ENCODE results near the gene ARL6IP5. TPM values are rescaled to one million over a fixed set of nuclear protein-coding genes. Genes with fewer than 3 reads are reported as not detected.
A peak's percentile ranks its signal among the peaks of the same experiment; 100 is the strongest.

The ARL6IP5 gene
- total and polyA plus RNA-seq, 2 of the 13 experiments (the other 11 are each of a cell fraction or from before 2014, with no cell fraction given), result 23.7 to 29.6 TPM

- TF ChIP-seq IKZF4 (CRISPR knock-in tag; IDR thresholded peaks at IDR 0.05; ENCODE audit: borderline replicate concordance, low read depth, not compliant biosample characterization) (peak; percentile 36), ZNF687 (CRISPR knock-in tag; IDR thresholded peaks at IDR 0.05) (peak; percentile 71), SIX4 (CRISPR knock-in tag; IDR thresholded peaks at IDR 0.05) (no peak), MXI1 (IDR thresholded peaks at IDR 0.05; ENCODE audit: borderline replicate concordance, low read depth, low read length) (peak; percentile 43; the same call in 1 of the 3 replicates), ZFP91 (CRISPR knock-in tag; IDR thresholded peaks at IDR 0.05; ENCODE audit: borderline replicate concordance) (peak; percentile 61; the same call in 1 of the 2 replicates), KLF11 (CRISPR knock-in tag; IDR thresholded peaks at IDR 0.05) (no peak), MYPOP (CRISPR knock-in tag; IDR thresholded peaks at IDR 0.05) (peak; percentile 76), MEIS2 (CRISPR knock-in tag; IDR thresholded peaks at IDR 0.05) (peak; percentile 90), ZMYM2 (CRISPR knock-in tag; IDR thresholded peaks at IDR 0.05) (0 out of 2 replicates have a peak, but pooled peaks have one; percentile 37), KAT7 (CRISPR knock-in tag; IDR thresholded peaks at IDR 0.05; ENCODE audit: borderline replicate concordance) (peak; percentile 52; the same call in 1 of the 2 replicates), TERF1 (CRISPR knock-in tag; IDR thresholded peaks at IDR 0.05) (no peak)
- TF ChIP-seq, protein P1, sequence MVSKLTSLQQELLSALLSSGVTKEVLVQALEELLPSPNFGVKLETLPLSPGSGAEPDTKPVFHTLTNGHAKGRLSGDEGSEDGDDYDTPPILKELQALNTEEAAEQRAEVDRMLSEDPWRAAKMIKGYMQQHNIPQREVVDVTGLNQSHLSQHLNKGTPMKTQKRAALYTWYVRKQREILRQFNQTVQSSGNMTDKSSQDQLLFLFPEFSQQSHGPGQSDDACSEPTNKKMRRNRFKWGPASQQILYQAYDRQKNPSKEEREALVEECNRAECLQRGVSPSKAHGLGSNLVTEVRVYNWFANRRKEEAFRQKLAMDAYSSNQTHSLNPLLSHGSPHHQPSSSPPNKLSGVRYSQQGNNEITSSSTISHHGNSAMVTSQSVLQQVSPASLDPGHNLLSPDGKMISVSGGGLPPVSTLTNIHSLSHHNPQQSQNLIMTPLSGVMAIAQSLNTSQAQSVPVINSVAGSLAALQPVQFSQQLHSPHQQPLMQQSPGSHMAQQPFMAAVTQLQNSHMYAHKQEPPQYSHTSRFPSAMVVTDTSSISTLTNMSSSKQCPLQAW (CRISPR knock-in tag; IDR thresholded peaks at IDR 0.05), result peak; percentile 41; the same call in 1 of the 2 replicates
- TF ChIP-seq, protein P2, sequence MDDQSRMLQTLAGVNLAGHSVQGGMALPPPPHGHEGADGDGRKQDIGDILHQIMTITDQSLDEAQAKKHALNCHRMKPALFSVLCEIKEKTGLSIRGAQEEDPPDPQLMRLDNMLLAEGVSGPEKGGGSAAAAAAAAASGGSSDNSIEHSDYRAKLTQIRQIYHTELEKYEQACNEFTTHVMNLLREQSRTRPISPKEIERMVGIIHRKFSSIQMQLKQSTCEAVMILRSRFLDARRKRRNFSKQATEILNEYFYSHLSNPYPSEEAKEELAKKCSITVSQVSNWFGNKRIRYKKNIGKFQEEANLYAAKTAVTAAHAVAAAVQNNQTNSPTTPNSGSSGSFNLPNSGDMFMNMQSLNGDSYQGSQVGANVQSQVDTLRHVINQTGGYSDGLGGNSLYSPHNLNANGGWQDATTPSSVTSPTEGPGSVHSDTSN (CRISPR knock-in tag; IDR thresholded peaks at IDR 0.05; ENCODE audit: borderline replicate concordance), result no peak
Observed at GRCh38 chr3:69084326-69085167, at the start of gene ARL6IP5 (continued).

Measured in HepG2 (cell line).